ENCODE measurements around the gene OR8B12.
"Not testable (repeated sequence)": the region's sequence is repeated elsewhere in the genome, so short reads cannot be mapped to it uniquely, and the experiment has no call there.

The OR8B12 gene

DNA sequence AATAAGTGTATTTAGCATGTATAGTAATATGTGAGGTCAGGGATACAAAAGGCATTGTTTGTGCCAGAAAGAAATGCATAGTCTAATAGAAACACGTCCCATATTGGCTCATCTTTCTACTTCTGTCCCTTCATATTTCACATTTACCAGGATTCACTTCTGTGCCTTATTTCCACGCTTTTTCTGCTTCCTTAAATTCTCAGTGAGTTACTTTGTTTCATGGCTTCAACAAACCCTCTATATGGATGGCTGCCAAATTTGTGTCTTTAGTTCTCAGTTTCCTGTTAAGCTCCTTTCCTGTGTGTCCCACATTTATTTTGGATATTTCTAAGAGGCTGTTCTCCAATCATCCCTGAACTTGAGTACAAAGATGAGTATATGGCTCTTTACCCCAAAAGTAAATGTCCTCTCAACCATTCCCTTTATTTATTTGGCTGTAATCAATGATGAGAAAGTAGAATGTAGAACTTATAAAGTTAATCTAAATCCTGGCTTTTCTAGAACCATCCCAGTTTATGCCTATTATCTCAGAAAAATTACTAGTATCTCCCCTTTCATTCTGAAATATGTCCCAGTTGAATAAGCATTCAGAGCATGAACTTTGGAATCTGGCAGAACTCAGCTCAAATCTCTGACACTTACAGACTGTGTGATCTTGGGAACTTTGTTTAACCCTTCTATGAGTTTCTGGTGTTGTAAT is 23.5 kb downstream of the OR8B12 start:
- DNase-seq: no peak

DNA sequence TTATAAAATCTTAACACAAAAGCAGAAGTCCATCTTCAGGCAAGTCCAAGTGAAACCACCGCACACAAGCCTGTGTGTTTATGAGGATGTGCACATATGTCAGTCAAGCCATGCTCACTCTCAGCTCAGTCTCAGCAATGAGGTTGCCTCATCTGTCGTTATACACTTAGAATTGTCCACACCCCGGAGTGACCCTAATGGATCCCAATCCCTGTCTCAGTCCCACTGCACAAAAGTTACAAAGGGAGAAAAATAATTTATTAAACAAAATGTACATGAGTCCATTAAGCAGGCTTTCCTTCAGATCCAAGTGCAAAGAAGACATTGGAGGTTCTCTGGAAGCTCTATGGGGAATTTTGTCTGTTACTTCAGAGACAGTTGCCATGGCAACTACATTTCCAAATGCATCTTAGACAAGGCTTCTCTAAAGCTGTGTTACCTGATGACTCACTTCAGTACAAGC is 24.4 kb downstream of the OR8B12 start:
- DNase-seq: no peak

DNA sequence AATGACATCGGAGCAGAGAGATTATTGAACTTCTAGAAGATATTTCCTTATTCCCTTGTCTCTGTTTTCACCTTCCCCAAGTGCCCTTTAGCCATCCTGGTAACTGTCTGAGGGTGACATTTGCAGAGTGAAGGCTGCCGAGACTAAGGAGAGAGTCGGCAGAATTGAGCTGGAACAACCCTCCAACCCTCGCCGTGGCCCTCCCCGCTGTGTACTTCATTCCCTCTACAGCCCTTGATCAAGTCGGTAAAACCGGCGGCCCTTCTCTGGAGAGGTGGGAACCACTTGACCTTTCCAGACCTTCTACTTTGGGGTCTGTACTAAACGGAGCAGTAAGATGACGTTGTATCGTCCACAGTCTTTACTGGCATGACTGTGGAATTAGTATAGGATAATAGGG is 26.1 kb downstream of the OR8B12 start:
- DNase-seq: no peak

DNA sequence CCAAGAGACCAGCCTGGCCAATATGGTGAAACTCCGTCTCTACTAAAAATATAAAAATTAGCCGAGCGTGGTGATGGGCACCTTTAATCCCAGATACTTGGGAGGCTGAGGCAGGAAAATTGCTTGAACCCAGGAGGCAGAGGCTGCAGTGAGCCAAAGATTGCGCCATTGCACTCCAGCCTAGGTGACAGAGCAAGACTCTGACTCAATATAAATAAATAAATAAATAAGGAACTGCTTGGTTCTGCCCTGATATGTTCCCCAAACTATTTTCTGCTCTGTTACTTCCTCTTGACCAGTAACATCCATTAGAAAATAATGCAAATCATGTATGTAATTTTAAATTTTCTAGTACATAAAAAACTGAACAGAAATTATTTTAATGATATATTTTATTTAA is 28.8 kb downstream of the OR8B12 start:
- DNase-seq: not testable (repeated sequence)

DNA sequence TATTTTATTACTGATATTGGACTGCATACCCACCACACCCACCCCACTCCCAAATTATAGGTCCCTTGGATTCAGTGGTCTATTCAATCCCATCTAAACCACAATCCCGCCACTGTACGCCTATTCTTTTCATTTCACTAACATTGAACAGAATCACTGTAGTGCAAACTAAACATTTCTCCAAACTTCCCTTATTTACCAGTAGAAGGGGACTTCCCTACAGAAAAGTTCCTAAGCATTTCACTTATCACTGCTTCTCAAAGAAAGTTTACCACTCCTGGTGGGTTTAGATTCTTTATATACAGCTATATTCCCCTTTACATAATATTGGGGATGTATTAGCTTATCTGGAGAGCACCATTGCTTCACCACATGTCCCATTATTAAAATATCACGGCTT is 29.3 kb downstream of the OR8B12 start:
- DNase-seq: no peak

DNA sequence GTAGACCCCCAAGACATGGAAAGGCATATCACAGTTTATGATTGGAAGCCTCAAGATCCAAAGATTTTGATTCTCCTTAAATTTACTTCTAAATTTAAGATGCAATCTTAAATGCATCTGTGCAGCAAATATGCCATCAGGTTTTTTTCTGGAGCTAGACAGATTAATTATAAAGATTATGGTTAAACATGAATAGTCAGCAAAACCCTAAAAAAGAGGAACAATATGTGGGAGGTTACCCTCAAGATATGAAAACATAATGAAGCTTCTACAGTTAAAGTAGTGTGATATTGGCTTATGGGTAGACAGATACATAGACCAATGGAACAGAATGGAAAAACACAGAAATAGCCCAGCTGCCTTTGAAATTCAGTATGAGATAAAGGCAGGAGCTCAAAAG is 31.7 kb downstream of the OR8B12 start:
- DNase-seq: no peak

DNA sequence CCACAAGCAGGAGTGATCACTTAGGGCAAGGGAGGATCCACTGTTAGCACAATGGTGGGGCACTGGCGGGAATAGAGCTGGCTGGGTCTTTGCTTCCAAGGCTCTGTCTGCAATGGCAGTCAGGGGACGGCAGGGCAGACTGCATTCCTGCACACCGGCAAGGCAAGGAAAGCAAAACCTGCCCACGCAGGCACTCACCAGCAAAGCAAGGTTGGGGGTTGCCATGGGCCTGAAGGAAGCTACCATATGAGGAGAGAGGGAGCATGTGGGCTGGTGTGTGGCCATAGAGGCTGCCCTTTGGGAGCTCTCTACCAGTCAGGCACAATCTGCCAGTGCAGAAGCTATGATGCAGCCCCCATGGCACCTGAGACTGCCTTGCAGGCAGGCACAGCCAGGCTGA is 33.2 kb downstream of the OR8B12 start:
- no peak for DNase-seq

DNA sequence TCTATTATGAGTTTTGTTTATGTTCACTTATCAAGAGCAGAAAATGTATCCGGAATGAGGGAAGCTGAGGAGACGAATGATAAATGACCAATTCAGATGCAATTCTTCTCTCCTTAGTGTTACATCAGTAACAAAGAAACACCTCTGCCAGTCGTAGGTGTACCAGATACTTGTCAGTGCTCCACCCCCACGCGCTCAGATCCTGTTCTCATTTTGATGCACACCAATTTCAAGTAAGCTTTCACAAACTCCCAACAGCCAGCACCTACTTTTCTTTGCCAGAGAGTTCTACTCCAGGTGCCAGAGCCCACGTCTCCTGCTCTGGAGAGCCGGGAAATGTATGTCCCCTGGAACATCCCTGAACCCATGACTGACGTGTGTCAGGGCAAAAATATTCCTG is 43.7 kb downstream of the OR8B12 start:
- no peak for DNase-seq

DNA sequence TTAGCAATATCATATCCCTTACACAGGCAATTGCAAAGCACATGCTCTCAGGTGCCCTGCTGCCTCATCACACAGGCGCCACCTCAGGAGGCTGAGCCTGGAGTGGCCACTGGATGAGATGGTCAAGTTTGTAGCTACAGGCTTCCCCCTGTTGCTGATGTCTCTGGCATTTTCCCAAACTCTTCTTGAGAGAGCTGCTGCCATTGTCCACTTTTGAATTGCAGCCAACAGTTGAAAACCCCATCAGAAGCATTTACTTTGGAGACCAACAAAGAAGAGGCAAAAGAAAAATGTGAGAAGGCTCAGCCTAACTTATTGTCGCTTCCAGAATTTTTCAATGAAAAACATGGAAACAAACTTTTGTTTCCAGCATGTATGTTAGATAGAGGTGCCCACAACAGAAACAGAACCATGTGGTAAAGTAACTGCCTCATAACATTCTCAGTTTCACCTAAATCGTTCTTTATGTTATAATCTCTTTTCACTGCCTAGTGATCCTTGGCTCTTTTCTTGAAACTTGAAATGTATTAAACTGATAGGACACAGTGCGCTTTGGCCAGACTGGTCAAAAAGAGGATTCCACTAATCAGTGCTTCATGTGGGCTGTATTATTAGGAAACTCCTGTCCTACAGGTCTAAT is 50.3 kb downstream of the OR8B12 start:
- no peak for DNase-seq
